Keratinocyte (primary cell): ENCODE data around the gene MOB3B. TPM values are rescaled to one million over a fixed set of nuclear protein-coding genes. Genes with fewer than 3 reads are reported as not detected.

Source experiments
- DNase-seq: peaks from one replicate; pipeline ENCODE4 v3.0.0-alpha.2; 2011; ENCODE audit warnings: low read depth, missing footprints, low spot score
- FAIRE-seq: peaks from 2 replicates; lab custom pipeline; 2011; peaks lifted over from hg19 to GRCh38; lab: Jason Lieb, UNC
- H2AFZ ChIP-seq: 2 replicates; pipeline ENCODE4 v1.6.0; 2012; ENCODE audit warnings: low read length, control low read depth, inconsistent platforms; ENCODE audit not compliant: control insufficient read depth
- H3K27ac ChIP-seq: 2 replicates; pipeline ENCODE4 v1.5.1; 2011; ENCODE audit warnings: low read length; ENCODE audit not compliant: control insufficient read depth, insufficient read depth
- H3K27me3 ChIP-seq: 3 replicates; pipeline ENCODE4 v1.6.0; 2011; ENCODE audit warnings: low read length; ENCODE audit not compliant: control insufficient read depth, insufficient read depth; ENCODE audit errors: extremely low read depth
- H3K36me3 ChIP-seq, 2 experiments: 2 replicates in 1 of 2; 3 replicates in 1 of 2; pipeline ENCODE4 v1.5.1; 2011; ENCODE audit warnings: low read length in 2 of 2, mild to moderate bottlenecking in 1 of 2; ENCODE audit not compliant: control insufficient read depth in 2 of 2, insufficient read depth in 2 of 2; ENCODE audit errors: extremely low read depth in 1 of 2
- H3K4me1 ChIP-seq: 3 replicates; pipeline ENCODE4 v1.5.1; 2011; ENCODE audit warnings: low read length; ENCODE audit not compliant: control insufficient read depth, insufficient read depth; ENCODE audit errors: extremely low read depth
- H3K4me2 ChIP-seq: 3 replicates; pipeline ENCODE4 v1.6.0; 2011; ENCODE audit warnings: low read depth, low read length; ENCODE audit not compliant: control insufficient read depth, insufficient read depth; ENCODE audit errors: extremely low read depth
- H3K4me3 ChIP-seq, 3 experiments: fragments of 200-600 bp in 1 of 3; sonication (generic) in 1 of 3; 2 replicates in 2 of 3; 3 replicates in 1 of 3; pipeline ENCODE4 v1.5.1; 2011 to 2016; ENCODE audit warnings: low read length in 3 of 3, mild to moderate bottlenecking in 3 of 3, control low read depth in 2 of 3, inconsistent platforms in 1 of 3, low read depth in 1 of 3, mixed read lengths in 1 of 3, mixed run types in 1 of 3, moderate library complexity in 1 of 3; ENCODE audit not compliant: control insufficient read depth in 2 of 3, insufficient read depth in 2 of 3; ENCODE audit errors: extremely low read depth in 1 of 3
- H3K79me2 ChIP-seq: 2 replicates; pipeline ENCODE4 v1.6.0; 2012; ENCODE audit warnings: low read length; ENCODE audit not compliant: control insufficient read depth, insufficient read depth
- H3K9ac ChIP-seq: 3 replicates; pipeline ENCODE4 v1.6.0; 2011; ENCODE audit warnings: low read length; ENCODE audit not compliant: control insufficient read depth, insufficient read depth; ENCODE audit errors: extremely low read depth
- H3K9me1 ChIP-seq: 3 replicates; pipeline ENCODE4 v1.6.0; 2011; ENCODE audit warnings: low read length; ENCODE audit not compliant: control insufficient read depth, insufficient read depth; ENCODE audit errors: extremely low read depth
- H3K9me3 ChIP-seq: 2 replicates; pipeline ENCODE4 v1.5.1; 2012; ENCODE audit warnings: low read depth, low read length; ENCODE audit not compliant: control insufficient read depth
- H4K20me1 ChIP-seq: 3 replicates; pipeline ENCODE4 v1.6.0; 2011; ENCODE audit warnings: low read length; ENCODE audit not compliant: control insufficient read depth, insufficient read depth; ENCODE audit errors: extremely low read depth
- CTCF ChIP-seq, 3 experiments: IDR thresholded peaks in 1 of 3; conservative IDR thresholded peaks in 1 of 3; optimal IDR thresholded peaks in 1 of 3; 2 replicates in 2 of 3; 3 replicates in 1 of 3; pipeline versions ENCODE3 to v1.5.1; 2011; ENCODE audit warnings: low read length in 3 of 3, mild to moderate bottlenecking in 3 of 3, moderate library complexity in 2 of 3, control low read depth in 1 of 3, inconsistent platforms in 1 of 3; ENCODE audit not compliant: insufficient read depth in 2 of 3; ENCODE audit errors: extremely low read depth in 1 of 3
- EZH2 ChIP-seq: IDR thresholded peaks from one replicate; pipeline ENCODE4 v1.6.1; 2012; ENCODE audit warnings: inconsistent platforms, mild to moderate bottlenecking, low read length, moderate library complexity
- dilution Hi-C: fragments of 300-500 bp; cut with MboI; formaldehyde crosslinking; loops from one replicate; pipeline ENCODE4 v1.7.0; 2020; ENCODE audit warnings: low sequenced_read_pairs; ENCODE audit not compliant: extremely low pct_ligation_motif_present
- polyA plus RNA-seq, 5 experiments: library from polyadenylated mRNA; depleted of rRNA in 3 of 5; stranded (reverse) in 3 of 5; stranded (forward) in 1 of 5; unstranded in 1 of 5; fragments of >200 nt; gene quantifications; 1 replicate in 1 of 5; 2 replicates in 3 of 5; 3 replicates in 1 of 5; pipeline versions ENCODE4 v1.2.1 to v1.2.3, GENCODE V29; 2011 to 2012; ENCODE audit warnings: missing spikeins in 2 of 5, low read depth in 1 of 5, low replicate concordance in 1 of 5

The MOB3B gene
- polyA plus RNA-seq, 1 donor (not counting 4 experiments of a cell fraction or from before 2014, with no cell fraction given), result 35.3 TPM

GRCh38 chr9:27404661-27405060 is 125.0 kb downstream of the MOB3B start:
- Histone ChIP-seq H2AFZ (no peak overlapping the region), H3K4me3 (no peak overlapping the region), H3K4me1 (peaks cover 38% of the 10 kb centered on the region), H3K9ac (no peak overlapping the region), H3K79me2 (peaks cover 66% of the 10 kb centered on the region), H3K36me3 (no peaks in the 10 kb centered on the region), H3K27me3 (no peaks in the 10 kb centered on the region), H3K9me3 (no peaks in the 10 kb centered on the region), H3K4me2 (no peak overlapping the region), H4K20me1 (no peaks in the 10 kb centered on the region), H3K9me1 (peaks cover 3% of the 10 kb centered on the region), H3K27ac (no peak overlapping the region)
- TF ChIP-seq EZH2 (no peak), CTCF (optimal IDR thresholded peaks at IDR 0.05 in 1 of 3, IDR thresholded peaks at IDR 0.05 in 1 of 3, conservative IDR thresholded peaks at IDR 0.05 in 1 of 3; ENCODE audit: extremely low read depth in 1 of 3, insufficient read depth in 2 of 3, low read length in 3 of 3) (no peak)
- dilution Hi-C loops, result no loop called here
- FAIRE-seq, result no peak
- DNase-seq, result no peak

- dilution Hi-C loops, result no loop called here
- no peak overlapping the region for H2AFZ ChIP-seq
- no peaks in the 10 kb centered on the region for H3K9me3 ChIP-seq
- H3K4me1 ChIP-seq, result peaks cover 28% of the 10 kb centered on the region
- no peak overlapping the region for H3K9ac ChIP-seq
- no peak overlapping the region for H3K4me2 ChIP-seq
- peaks cover 3% of the 10 kb centered on the region for H3K9me1 ChIP-seq
- DNase-seq, result no peak
- FAIRE-seq, result no peak
- no peak overlapping the region for H3K27ac ChIP-seq
- H3K79me2 ChIP-seq, result peaks cover 75% of the 10 kb centered on the region
- no peaks in the 10 kb centered on the region for H4K20me1 ChIP-seq
- TF ChIP-seq EZH2, result no peak
- TF ChIP-seq CTCF (optimal IDR thresholded peaks at IDR 0.05 in 1 of 3, IDR thresholded peaks at IDR 0.05 in 1 of 3, conservative IDR thresholded peaks at IDR 0.05 in 1 of 3; ENCODE audit: extremely low read depth in 1 of 3, insufficient read depth in 2 of 3, low read length in 3 of 3), result no peak
- no peaks in the 10 kb centered on the region for H3K27me3 ChIP-seq
- no peak overlapping the region for H3K4me3 ChIP-seq
- H3K36me3 ChIP-seq, result no peaks in the 10 kb centered on the region
Measured at GRCh38 chr9:27402626-27403025, 127.0 kb downstream of the MOB3B start.
